NCI-H526 treated with DMSO at 0.1 percent for 48 hours (cell line): Measurements from ENCODE around the gene RMDN2.
"Not testable (repeated sequence)": the region's sequence is repeated elsewhere in the genome, so short reads cannot be mapped to it uniquely, and the experiment has no call there.

Experiments used
- DNase-seq: peaks from one replicate; lab custom pipeline; 2025; lab: John Stamatoyannopoulos, UW

RMDN2 gene

DNA sequence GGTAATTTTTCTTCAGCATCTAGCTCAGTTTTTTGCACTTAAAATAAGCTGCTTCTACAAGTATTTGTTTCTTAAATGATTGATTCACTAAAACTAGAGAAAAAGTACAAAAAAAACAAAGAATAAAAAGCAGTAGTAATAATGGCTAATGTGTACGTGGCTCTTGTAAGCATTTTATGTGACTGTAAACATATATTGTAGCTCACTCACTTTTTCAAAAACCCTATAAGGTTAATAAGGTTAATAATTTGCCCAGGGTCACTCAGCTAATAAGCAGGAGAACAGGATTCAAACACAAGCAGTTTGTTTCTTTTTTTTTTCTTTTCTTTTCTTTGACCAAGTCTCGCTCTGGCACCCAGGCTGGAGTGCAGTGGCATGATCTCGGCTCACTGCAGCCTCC is 67.5 kb downstream of the RMDN2 start:
- no peak for DNase-seq

DNA sequence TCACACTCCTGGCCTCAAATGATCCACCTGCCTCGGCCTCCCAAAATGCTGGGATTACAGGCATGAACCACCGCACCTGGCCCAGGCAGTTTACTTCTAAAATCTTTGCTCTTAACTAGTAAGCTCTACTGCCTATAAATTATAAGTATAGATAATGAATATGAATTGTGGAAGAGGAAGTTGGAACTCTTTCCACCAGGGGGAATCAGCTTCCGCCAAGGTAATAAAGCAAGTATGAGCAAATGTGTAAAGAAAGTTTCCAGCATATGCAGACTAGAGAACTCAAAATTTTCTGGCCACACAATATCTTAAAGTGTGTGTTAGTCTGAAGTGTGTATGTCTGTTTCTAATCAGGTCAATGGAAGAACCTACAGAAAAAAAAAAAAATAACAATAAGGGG is 68.1 kb downstream of the RMDN2 start:
- DNase-seq = no peak

DNA sequence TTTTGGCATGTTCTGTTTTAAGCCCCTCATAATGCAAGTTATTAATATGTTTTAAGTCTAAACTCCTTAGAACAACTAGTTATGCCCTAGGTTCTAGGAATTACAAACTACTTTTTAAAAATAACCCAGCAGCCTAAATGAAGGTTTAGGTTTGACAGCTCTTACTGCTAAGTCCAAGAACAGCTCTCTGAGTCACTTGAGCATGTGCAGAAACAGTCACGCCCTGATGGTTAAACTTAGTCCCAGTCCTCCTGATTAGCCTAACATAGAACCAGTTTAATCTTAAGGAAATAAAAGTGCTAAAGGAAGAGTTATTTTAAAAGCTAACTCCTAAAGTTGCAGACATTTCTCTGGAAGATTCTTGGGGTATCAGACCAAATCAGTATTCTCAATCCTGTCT is 72.5 kb downstream of the RMDN2 start:
- no peak for DNase-seq

DNA sequence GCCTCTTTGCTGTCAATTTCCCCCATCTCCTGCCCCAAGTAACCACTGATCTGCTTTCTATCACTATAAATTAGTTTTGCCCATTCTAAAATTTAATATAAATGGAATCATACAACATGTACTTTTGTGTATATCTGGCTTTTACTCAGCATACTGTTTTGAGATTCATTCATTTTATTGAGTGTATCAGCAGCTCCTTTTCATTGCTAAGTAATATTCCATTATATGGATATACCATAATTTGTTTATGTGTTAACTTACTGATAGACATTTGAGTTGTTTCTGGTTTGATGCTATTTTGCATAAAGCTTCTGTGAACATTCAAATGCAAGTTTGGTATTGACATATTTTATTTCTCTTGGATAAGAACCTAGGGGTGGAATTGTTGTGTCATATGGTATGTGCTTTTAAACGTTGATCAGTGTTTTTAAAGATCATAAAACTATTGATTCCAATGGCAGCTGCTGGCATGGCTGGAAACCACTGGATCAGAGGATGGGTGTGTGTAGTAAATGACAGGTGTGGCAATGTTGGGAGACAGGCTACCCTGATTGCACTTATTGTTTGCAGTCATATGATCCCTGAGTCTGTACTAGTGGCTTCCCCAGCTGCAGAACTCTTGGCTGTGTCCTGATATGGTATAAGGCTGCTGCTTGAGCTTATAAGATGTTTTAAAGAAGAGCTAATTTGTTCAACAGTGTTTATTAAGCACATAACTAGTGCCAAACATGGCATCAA is 75.6 kb downstream of the RMDN2 start:
- DNase-seq = no peak

DNA sequence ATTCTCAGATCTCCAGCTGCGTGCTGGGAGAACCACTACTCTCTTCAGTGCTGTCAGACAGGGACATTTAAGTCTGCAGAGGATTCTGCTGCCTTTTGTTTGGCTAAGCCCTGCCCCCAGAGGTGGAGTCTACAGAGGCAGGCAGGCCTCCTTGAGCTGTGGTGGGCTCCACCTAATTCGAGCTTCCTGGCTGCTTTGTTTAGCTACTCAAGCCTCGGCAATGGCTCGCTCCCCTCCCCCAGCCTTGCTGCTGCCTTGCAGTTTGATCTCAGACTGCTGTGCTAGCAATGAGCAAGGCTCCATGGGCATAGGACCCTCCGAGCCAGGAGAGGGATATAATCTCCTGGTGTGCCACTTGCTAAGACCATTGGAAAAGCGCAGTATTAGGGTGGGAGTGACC is 85.1 kb downstream of the RMDN2 start:
- DNase-seq = not testable (repeated sequence)

DNA sequence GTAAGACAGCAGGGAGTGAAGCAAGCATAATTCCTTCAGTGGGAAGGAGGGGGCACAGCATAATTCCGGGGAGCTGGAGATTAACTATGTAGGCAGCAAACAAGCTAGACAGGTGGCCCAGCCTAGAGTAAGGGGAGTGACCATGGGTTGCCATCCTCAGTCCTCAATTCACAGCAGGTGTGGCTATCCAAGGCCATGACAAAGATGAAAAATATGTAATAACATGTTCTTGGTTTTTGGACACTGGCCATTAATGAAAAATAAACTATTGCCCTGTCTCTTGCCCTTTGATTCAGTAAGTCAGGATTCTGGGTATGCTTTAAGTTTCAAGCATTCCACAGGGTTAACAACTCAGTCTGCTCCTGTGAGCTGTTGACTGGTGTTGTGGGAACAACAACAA is 85.9 kb downstream of the RMDN2 start:
- no peak for DNase-seq

DNA sequence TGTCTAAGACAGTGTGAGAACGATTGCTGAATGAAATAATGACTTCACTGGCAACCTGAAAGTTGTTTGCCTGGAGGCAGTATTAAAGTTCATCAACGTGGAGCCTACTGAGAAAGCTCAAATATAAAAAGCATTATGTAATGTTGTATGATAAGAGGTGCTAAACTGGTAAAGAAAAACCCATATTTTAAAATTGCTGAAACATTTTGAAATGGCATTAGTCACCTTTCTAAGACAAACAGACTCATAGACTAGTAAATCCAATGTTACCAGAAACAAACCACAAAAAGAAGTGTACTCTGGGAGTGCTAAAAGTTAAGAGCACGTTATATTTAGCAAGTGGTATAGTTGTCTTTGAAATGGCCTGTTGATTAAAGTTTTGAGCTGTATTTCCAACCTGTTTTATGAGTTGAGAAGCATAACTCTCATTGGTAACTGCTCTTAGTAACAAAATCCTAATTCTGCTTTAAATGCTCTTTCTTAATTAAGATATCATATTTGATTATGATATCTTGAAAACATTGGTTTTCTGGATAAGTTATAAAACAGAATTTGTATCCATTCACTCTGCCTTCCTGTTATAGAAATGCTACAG is 88.2 kb downstream of the RMDN2 start:
- no peak for DNase-seq

DNA sequence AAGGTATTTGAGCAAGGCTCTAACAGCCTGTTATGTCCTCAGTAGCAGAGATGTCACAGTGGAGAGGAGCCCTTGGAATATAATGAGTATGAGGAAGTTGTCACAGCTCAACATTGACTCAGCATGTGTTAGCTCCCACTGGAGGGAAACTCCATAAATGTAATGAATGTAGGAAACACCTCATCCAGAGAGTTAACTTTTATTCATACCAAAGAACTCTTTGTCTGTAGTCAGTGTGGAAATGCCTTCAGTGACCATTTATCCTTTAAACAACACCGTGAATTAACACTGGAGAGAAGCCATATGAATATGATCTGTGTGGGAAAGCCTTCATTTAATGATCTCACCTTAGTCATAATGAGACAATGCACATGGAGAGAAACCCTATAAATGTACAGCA is 91.1 kb downstream of the RMDN2 start:
- DNase-seq = no peak

DNA sequence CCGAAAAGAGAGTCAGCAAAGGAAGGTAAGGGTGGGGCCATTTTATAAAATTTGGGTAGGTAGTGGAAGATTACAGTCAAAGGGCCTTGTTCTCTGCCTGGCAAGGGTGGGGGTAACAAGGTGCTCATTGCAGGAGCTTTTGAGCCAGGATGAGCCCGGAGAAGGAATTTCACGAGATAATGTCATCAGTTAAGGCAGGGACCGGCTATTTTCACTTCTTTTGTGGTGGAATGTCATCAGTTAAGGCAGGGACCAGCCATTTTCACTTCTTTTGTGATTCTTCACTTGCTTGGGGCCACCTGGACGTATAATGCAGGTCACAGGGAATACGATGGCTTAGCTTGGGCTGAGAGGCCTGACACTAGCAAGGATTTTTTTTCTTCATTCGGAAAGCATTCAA is 92.7 kb downstream of the RMDN2 start:
- no peak for DNase-seq

DNA sequence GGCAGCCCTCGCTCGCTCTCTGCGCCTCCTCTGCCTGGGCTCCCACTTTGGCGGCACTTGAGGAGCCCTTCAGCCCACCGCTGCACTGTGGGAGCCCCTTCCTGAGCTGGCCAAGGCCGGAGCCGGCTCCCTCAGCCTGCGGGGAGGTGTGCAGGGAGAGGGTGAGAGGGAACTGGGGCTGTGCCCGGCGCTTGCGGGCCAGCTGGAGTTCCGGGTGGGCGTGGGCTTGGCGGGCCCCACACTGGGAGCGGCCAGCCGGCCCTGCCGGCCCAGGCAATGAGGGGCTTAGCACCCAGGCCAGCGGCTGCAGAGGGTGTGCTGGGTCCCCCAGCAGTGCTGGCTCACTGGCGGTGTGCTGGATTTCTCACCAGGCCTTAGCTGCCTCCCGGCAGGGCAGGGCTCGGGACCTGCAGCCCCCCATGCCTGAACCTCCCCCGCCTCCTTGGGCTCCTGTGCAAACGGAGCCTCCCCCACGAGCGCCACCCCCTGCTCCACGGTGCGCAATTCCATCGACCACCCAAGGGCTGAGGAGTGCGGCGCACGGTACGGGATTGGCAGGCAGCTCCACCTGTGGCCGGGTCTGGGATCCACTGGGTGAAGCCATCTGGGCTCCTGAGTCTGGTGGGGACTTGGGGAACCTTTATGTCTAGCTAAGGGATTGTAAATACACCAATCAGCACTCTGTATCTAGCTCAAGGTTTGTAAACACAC is 95.4 kb downstream of the RMDN2 start:
- DNase-seq = not testable (repeated sequence)

DNA sequence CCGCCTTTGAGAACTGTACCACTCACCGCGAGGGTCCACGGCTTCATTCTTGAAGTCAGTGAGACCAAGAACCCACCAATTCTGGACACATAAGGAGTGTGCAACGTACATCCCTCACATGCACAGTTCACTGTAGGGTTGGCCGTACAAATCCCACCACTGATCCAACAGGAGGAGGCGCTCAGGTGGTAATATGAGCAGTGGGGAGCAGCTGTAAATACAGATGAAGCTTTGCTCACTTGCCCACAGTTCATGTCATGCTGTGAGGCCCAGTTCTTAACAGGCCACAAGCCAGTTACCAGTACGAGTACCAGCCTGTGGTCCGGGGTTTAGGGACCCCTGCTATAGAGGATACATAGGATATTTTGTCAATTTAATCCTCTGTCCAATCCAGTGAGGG is 96.5 kb downstream of the RMDN2 start:
- DNase-seq = no peak

DNA sequence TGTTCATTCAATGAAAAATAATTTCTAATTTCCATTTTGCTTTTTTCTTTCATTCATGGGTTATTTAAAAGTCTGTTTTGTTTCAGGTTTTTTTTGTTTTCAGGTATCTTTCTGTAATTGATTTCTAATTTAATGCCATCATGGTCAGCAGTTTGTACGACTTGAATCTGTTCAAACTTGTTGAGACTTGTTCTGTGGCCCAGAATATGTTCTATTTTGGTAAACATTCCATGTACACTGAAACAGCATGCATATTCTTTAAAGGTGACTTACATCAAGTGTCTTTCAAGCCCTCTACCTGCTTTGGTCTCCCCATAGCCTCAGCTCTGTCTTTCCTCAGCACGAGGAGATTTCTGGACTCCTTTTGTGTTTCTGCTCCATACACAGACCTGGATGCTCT is 101.8 kb downstream of the RMDN2 start:
- DNase-seq = no peak

DNA sequence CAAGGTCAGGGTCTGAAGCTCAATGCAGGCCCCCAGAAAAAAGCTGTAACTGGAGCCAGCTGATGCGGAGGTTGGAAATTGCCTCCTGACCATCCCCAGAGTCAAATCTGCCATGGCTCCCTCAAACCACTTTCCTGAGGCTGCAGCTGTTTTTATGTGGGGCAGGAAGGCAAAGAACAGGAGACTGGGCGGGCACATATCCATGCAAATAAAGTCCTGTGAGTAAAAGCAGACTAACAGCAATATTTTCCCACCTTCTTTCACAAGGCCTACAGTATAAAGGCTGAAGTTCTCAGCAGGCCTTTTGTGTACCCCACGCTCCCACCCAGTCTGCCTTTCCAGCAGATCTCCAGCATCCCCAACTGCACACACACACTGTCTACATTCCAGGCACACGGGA is 103.7 kb downstream of the RMDN2 start:
- no peak for DNase-seq

DNA sequence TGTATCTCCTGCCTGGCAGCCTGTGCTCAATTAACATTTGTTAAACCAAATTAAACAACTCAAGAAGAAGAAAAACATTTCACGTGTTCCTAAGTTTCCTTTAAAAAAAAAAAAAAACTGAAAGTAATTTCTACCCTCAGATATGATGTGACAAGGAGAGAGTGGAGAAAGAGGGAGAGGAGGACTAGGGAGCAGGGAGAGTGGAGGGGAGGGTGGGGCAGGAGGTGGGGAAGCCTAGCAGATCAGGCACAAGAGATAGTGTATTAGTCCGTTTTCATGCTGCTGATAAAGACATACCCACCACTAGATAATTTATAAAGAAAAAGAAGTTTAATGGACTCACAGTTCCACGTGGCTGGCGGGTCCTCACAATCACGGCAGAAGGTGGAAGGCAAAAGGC is 104.4 kb downstream of the RMDN2 start:
- DNase-seq = no peak

DNA sequence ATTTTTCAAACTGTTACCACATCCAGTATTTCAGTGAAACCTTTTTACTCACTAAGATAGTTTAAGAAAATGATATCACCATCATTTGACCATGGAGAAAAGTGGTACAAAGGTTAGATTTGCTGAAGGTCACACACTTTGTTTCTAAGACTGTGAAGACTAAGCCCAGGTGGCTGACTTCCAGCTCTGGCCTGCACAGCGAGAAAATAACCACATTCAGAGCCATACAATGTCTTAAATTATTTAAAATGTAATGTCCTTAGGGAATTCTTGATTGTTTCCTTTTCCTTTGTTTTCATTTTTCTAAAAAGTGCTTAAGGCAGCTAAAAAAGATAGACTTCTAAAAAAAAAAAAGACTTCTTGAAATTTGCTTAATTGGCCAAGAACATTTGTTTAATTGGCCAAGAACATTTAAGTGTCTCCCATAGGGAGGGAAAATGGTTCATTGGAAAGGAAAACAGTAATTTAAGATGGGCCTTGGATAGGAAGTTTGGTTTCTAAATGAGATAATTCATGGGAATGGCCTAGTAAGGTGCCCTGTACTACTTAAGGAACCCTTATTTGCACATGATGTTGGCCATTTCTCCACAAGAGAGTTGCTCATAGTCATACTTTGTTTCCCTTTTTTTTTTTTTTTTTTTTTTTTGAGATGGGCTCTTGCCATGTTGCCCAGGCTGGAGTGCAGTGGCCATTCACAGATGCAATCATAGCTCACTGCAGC is 105.7 kb downstream of the RMDN2 start:
- DNase-seq = no peak

DNA sequence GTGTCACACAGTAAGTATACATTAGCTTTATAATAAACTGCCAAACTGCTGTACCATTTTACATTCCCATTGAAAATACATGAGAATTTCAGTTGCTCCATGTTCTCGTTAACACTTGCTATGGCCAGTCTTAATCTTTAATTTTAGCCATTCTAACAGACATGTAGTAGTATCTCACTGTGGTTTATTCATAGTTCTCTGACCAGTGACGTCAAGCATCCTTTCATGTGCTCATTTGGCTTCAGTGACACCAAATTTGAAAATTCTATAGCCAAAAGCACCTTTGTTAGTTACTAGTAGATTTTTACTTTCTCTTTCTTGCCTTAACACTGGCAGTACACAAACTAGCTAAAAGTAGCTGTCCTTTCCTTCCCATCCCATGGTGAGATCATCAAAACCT is 107.9 kb downstream of the RMDN2 start:
- no peak for DNase-seq

DNA sequence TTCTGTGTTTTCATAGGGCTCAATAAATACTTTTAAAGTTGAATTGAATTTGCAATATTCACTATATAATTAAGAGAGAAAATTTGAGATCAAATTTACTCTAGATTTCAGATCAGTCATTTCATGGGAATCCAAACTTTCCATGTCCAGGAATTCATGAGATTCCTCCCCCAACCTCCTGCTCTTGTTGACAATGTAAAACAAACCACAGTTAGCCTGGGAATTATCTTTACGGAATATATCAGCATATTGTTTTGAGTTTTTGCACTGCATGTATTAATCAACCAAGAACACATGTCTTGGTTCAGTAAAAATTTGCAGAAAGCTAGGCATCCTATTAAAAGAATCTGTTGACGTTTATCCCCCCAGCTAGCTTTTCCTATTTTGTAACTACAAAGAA is 108.6 kb downstream of the RMDN2 start:
- DNase-seq = no peak

DNA sequence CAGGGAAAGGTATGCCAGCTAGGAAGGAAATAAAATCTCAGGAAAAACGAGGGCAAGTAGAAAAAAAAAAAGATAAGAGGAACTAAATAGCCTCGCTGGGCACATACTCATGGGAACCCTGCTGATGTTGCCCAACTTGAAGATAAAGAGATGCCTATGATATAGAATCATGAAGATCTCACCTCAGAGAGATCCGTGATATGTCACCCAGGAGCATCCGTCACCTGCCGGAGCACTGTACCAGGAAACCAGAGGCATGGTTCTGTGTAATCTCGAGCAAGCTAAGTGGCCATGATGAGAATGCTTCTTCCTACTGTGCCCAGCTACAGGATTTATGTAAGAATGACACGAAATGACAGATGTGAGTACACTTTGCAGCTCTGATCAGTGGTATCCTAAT is 110.9 kb downstream of the RMDN2 start:
- no peak for DNase-seq

DNA sequence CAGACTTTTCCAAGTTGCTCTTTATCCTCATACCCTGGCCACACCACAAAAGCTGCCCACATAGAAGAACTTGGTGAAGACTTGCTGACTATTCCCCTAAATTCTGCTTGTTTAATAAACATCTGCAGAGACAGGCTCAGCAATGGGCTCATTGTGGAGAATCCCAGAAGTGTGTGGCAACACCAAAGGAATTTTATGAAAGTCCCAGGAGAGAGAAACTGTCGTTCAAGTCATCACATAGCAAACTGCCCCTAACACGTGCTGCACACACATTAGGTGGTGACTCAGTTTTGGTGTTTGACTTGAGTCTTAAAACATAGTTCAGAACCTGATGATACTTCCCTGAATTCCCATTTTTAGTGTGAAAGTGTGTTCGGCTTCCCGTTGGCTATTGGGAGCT is 112.2 kb downstream of the RMDN2 start:
- DNase-seq = no peak

DNA sequence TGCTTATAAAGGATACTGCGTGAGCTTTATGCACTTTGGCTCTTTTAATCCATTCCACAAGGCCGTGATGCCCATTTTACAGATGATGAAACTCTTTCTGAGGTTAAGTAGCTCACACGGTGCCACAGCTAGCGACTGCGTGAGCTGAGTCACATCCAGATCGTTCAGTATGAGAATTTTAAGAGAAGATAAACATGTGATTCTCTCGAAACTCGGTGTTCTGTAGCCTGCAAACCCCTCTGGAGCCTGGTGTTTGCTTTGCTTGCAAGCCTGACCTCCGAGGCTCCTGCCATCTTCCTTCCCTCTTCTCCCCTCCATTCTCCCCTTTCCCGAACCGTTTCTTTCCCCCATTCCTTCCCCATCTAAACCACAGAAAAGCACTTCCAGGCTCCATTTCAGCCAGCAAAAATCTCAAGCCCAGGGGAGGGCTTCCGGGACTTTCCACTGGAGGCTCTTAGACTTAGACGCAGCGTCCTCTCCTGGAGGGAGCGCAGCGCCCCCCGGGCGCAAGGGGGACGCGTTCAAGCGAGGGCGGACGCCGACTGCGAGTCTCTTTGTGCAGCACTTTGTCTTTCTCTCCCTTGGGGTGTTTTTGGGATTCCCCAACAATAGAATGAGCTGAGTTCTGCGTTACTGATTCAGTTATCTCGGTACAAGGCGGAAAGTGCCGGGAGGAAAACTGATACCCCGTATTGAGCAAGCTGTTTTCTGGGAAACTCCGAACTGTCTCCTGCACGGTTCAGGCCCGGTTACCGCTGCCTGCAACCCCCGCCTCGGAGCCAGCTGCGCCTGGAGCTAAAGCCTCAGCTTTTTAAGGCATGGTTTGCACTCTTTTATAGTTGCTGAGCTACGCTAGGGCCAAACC is 112.9 kb downstream of the RMDN2 start:
- no peak for DNase-seq

DNA sequence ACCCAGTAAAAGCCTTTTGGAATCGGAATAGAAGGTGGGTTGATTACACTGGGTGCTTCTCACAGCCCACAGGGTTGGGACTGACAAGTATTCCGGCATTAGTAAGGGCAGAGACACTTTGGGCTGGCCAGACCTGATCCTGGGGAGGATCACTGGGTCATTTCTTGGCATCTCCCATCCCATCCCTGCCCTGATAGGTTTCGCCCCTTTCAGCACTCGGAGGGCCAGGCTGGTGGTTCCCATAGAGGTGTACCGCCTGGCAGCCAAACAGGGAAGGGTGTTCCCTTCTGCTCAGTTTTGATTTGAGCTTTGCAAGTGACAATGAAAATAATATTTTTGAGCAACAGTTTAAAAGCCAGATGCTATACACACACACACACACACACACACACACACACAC is 113.6 kb downstream of the RMDN2 start:
- DNase-seq = no peak
